G401.6 (cell line): ENCODE data around the gene NT5C3B.
"Not testable (repeated sequence)": the region's sequence is repeated elsewhere in the genome, so short reads cannot be mapped to it uniquely, and the experiment has no call there.

ENCODE experiments used
- FAIRE-seq: peaks from 2 replicates; lab custom pipeline; 2012; peaks lifted over from hg19 to GRCh38; lab: Jason Lieb, UNC

Gene NT5C3B

DNA sequence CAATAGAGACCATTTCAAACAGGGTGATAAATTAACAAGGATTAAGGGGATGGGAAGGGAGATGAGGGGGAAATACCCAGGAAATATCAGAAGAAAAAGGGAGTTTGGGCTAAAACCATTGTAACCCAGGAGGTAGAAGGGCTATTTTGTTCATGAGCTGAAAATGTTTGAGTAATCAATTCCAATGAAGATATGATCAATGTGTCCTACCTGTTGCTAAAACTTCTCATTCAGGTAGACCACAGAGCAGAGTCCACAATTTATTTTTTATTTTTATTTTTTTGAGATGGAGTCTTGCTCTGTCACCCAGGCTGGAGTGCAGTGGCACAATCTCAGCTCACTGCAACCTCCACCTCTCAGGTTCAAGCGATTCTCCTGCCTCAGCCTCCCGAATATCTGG is 3.4 kb upstream of the NT5C3B start:
- FAIRE-seq = not testable (repeated sequence)

DNA sequence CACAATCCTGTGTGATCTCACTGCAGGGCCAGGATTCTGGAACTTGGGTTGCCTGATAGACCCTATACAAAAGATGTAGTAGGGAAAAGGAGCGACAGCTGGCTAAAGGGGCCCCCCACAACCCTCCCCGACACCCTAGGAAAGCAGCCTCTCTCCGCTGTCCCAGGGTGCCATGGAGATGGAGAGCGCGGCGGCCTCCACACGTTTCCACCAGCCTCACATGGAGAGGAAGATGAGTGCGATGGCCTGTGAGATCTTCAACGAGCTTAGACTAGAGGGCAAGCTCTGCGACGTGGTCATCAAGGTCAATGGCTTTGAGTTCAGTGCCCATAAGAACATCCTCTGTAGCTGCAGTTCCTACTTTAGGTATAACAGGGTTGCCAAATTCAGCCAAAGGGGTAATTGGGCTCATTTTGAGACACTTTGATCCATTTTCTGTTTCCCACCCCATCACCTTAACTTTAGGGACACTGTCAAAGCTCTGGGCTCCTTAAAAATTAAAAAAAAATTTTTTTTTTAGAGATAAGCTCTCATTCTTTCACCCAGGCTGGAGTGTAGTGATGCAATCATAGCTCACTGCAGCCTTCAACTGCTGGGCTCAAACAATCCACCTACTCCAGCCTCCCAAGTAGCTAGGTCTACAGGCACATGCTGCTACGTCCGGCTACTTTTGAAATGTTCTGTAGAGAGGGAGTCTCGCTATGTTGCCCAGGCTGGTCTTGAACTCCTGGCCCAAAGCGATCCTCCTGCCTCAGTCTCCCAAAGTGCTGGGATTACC is 1.9 kb upstream of the NT5C3B start, which contains the start of gene KLHL10:
Gene KLHL10, plus strand, starts transcription at position 65 of the 778 bp plus-strand sequence. Its CDS starts 108 bp downstream, at position 173.
- FAIRE-seq = no peak

DNA sequence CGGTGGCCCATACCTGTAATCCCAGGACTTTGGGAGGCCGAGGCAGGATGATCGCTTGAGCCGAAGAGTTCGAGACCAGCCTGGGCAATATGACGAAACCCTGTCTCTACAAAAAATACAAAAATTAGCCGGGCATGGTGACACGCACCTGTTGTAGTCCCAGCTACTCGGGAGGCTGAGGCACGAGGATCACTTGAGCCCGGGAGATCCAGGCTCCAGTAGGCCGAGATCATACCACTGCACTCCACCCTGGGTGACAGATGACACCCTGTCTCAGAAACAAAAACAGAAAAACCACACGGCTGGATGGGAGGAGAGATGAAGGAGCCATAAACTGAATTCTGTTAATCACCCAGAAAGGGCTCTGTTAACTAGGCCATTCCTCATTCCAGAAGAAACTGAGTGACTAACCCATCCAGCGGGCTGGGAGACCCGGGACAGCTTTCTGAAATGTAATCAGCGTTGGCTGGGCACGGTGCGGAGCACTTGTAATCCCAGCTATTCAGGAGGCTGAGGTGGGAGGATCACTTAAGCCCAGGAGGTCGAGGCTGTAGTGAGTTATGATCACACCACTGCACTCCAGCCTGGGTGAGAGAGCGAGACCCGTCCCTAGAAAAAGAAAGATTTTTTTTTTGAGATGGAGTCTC is 641 bp upstream of the NT5C3B start:
- no peak for FAIRE-seq

DNA sequence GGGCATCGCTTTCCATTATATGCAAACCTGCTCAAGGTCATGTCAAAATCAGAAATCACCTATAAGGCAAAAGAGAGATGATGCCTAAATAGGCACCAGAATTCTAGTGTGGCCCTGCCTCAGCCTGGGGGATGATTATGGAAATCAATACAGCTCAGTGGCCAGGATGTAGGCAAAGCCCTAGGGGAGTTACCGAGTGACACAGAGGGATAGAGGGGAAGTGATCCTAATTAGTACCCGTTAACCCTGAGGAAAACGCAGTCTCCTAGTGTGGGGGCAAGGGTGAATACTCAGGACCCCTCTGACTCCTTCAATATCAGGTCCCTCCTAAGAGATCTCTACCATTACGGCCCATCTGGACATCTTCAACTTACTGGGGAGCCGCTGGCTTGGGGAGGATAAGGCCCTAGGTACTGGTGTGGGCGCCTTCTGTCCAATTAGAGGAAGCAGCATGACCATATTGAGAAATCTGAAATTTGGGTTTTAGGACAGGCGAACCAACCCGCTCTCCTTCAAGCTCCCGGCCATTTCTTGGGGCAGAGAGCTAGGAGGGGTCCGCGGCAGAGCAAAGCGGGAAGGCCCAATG is 725 bp downstream of the NT5C3B start:
- no peak for FAIRE-seq

DNA sequence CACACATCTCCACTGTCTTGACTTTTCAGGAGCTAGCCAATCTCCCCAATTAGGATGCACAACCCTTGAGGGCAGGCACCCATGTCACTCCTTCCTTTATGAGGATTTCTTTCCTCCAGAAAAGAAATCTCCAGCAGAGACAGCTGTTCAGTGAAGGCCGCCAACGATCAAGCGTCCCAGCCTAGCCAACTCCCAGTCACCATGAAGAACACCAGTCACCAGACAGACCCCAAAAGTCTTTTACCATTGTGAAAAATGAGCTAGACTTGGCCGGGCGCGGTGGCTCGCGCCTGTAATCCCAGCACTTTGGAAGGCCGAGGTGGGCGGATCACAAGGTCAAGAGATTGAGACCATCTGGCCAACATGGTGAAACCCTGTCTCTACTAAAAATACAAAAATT is 6.1 kb downstream of the NT5C3B start:
- not testable (repeated sequence) for FAIRE-seq

DNA sequence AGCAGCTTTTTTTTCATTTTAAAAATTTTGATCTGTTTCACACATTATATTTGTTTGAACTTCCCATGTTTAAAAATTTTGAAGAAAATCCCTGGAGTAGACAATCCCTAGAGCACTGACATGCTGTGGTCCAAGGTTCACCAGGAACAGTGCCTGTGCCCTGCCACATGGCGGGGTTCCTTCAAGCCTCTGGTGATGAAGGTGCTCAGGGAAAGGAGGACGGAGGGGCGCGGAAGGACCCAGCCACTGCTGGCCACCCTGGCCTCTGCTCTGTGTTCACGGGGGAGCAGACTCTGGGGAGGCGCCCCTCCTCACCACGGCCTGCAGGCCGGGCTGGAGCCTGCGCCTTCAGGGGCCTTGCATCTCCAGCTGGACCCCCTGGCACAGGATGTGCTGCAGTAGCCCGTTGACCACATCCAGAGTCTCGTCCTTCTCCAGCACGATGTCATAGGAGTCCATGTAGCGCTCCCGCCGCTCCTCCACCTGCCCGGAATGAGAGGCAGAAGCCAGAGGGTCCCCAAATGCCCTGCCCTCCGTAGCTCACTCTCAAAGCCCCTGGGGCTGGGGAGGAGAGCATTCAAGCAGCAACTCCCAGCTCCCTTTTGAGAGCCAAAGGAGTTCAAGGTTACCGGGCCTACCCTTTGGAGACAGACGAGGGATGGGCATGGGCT is 10.7 kb downstream of the NT5C3B start:
- no peak for FAIRE-seq

DNA sequence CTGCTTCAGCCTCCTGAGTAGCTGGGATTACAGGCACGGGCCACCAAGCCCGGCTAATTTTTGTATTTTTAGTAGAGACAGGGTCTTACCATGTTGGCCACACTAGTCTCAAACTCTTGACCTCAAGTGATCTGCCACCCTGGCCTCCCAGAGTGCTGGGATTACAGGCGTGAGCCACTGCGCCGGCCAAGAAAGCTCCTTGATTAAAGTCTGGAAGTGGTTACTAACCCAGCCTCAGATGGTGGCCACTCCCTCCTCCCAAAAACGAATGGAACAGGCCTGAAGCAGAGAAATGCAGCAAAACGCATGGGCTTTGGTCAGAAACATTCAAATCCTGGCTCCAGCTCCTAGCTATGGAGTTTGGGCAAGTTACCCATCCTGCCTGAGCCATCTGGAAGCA is 11.9 kb downstream of the NT5C3B start:
- no peak for FAIRE-seq

DNA sequence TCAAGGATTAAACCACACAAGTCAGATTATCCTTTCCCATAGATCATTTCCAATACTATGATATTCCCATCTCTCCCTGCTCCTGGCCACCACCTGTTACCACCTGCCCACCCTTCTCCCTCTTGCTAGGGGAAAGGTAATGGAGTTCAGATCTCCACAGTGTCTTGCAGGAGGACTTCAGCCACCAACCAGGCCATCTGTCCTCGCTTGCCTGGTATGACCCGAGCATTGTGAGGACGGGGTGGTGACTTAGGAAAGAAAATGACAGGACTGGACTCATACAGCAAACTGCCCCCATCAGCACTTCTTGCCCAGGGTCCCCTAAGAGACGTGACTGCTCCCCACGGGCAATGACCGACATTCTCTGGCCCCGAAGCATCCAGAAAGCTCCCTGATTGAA is 12.5 kb downstream of the NT5C3B start:
- no peak for FAIRE-seq

DNA sequence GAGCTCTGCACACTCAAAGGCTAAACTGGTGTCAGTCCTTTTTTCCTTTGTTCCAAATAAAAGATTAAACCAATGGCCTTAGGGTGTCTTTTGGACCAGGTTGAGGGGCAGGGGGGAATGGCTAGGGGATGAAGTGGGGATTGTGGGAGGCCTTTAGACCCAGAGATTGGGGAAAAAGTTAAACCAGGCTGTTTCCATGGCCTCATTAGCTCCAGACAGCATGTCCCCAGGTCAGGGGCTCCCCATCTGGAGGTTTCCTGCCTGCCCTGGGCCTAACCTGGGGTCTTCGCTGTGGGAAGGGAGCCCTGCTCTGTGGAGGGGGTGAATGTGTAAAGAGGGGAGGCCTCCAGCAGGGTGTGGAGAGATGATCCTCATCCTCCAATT is 12.9 kb downstream of the NT5C3B start:
- no peak for FAIRE-seq

DNA sequence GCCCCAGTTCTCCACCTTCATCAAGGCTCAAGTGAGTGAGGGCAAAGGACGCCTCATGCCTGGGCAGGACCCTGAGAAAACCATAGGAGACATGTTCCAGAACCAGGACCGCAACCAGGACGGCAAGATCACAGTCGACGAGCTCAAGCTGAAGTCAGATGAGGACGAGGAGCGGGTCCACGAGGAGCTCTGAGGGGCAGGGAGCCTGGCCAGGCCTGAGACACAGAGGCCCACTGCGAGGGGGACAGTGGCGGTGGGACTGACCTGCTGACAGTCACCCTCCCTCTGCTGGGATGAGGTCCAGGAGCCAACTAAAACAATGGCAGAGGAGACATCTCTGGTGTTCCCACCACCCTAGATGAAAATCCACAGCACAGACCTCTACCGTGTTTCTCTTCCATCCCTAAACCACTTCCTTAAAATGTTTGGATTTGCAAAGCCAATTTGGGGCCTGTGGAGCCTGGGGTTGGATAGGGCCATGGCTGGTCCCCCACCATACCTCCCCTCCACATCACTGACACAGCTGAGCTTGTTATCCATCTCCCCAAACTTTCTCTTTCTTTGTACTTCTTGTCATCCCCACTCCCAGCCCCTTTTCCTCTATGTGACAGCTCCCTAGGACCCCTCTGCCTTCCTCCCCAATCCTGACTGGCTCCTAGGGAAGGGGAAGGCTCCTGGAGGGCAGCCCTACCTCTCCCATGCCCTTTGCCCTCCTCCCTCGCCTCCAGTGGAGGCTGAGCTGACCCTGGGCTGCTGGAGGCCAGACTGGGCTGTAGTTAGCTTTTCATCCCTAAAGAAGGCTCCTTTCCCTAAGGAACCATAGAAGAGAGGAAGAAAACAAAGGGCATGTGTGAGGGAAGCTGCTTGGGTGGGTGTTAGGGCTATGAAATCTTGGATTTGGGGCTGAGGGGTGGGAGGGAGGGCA is 13.6 kb downstream of the NT5C3B start:
- no peak for FAIRE-seq

DNA sequence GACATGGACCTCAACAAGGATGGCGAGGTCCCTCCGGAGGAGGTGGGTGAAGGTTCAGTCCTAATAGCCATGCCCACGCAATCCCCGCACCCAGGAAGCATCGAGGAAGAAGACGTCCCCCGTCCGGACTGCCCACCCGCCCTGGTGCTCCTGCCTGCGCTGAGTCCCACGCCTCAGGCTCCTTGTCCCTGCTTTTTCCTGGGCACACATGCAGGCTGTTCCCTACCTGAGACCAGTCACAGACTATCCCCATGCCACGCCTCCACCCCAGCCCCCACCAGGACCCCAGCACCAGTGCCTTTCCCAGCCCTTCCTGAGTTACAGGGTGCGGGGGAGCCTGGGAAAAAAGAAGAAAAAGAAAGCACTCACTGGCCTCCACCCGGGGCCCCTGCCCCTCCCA is 14.3 kb downstream of the NT5C3B start:
- FAIRE-seq = no peak

DNA sequence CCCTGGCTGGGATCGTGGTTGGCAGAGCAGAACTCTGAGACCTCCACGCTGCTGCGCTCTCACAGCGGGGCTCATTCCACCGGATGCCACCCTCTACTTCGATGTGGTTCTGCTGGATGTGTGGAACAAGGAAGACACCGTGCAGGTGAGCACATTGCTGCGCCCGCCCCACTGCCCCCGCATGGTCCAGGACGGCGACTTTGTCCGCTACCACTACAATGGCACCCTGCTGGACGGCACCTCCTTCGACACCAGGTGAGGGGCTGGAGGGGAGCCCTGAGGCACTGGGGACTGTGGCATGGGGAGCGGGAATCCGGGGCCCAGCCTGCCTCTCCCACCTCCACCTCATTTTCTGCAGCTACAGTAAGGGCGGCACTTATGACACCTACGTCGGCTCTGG is 18.0 kb downstream of the NT5C3B start:
- no peak for FAIRE-seq

DNA sequence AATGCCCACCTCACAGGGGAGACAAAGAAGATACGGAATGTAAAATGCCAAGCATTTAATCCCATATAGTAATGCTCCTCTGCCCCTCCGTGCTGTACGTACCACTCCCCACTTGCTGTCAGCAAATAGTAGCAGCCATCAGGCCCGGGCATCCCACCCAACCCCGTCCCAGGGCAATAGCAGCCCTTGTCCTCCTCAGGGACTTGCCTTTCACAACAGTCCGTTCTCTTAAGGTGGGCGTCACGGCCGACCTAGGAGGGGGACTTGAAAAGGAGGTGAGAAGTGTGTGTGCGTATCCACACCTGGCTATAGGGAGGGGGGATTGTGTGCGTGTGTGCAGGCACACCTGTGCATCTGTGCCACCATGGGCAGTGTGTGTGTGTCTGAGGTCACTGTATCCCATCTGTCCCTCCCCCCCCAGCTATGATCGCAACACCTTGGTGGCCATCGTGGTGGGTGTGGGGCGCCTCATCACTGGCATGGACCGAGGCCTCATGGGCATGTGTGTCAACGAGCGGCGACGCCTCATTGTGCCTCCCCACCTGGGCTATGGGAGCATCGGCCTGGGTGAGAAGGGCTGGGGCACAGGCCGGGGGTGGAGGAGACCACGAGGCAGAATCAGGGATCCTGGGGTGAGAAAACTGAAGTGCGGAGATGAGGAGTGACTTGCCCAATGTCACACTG is 19.3 kb downstream of the NT5C3B start:
- FAIRE-seq = no peak

DNA sequence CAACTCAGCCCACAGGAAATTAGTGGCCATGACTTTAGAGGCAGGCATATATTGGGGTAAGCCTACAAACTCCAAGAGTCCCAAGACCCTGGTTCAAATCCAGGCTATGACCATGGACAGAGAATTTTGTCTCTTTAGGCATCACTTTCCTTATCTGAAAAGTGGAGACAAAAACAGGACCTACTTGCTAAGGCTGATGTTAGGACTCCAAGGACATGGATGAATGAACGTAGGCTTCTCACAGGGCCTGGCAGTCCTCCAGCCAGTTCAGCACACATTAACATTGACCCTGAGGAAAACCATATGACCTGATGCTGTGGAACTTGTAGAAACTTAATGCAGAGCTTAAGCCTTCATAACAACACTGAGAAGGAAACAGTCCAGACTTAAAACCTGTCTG is 21.8 kb downstream of the NT5C3B start:
- FAIRE-seq = no peak

DNA sequence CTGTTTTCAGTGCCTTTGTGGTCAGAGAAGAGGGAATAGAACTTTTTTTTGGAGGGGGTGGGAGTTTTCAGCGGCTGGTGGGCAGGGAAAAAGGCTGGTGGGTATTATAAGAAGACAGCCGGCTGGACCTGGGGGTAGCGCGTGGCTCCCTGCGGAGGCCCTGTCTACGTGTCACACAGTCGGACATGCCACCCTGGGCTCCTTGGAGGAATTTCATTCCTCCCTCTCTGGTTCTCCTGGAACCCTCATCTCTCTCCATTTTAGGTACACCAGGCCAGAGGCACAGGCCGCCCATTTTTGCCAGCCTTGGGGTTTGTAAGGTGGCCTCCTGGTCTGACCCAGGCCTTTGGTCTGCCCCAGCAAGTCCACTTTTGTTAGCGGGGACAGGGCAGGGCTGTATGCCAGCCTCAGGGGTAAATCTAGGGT is 22.3 kb downstream of the NT5C3B start:
- no peak for FAIRE-seq

DNA sequence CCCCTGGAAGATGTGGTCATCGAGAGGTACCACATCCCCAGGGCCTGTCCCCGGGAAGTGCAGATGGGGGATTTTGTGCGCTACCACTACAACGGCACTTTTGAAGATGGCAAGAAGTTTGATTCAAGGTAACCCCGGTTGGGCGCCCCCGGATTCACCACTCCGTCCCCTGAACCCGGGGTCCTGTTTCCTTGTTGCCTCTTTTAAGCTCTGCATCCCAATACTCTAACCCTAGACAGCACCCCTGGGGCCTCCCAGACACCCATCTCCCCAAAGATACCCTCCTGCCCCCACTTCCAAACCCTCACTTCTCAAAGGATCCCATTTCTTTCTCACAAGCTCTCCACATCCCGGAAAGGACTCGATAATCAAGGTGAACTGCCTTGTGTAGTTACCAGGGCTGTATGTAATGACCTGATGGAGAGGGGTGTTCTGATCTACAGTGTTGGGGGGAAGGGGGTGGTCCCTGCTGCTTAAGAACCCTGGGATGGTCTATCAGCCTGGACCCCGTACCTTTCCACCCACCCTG is 22.8 kb downstream of the NT5C3B start:
- no peak for FAIRE-seq

DNA sequence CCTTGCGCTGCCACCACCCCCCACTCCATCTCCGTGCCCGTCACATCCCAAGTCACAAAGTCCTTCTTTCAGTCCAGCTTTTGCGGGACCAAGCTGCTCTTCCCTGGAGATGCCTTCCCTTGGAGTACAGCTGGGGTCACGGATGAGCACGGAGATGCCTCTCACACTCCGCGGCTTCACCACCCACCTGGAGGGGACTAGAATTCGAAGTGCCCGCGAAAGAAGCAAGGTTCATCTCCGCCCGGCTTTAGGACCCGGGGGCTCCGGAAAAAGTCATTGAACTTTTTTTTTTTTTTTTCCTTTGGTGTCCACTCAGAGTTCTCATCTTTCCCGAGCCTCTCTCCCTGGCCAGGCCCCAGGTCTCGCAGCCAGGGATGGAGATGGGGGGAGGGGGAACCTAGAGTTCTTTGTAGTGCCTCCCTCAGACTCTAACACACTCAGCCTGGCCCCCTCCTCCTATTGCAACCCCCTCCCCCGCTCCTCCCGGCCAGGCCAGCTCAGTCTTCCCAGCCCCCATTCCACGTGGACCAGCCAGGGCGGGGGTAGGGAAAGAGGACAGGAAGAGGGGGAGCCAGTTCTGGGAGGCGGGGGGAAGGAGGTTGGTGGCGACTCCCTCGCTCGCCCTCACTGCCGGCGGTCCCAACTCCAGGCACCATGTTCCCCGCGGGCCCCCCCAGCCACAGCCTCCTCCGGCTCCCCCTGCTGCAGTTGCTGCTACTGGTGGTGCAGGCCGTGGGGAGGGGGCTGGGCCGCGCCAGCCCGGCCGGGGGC is 23.5 kb downstream of the NT5C3B start, which contains the start of gene FKBP10:
Gene FKBP10, plus strand, starts transcription at position 624 of the 771 bp plus-strand sequence. Its CDS starts 31 bp downstream, at position 655.
- FAIRE-seq = peak; percentile 75

DNA sequence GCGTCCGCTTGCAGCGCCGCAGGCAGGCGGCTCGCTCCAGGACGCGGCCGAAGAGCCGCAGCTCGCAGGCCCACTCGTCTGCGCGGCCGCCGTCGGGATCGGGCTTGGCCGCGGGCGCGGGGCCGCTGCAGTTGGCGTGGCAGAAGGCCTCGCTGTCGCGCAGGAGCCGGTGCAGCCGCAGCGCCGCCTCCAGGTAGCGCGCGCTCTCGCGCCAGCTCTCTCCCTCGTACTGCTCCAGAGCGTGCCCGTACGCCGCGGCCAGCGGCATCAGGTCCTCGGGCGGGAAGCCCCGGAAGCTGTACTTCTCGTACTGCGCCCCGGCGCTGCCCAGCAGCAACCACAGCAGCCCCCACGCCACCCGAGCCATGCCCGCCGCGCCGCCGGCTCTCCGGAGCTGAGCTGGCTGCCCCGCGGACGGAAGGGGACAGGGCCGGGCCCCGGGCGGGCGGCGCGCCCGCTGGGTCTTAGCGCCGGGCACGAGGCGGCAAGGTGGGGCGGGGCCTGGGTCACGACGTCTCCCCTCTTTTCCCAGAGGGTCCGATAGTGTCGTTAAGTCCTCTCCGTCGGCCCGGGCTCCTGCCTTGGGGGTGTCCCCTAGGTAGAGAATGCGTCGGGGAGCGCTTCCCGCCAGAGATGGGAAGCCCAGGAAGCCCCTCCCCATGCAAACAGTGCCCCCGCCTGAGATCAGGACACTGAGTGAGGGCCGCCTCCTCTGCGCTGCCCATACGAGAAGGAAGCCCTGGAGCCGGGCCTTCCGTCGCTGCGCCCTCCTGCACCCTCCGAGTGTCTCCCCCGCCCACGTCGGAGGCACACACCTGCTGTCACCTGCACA is 24.3 kb downstream of the NT5C3B start, which contains the start of gene P3H4:
Gene P3H4, minus strand, starts transcription at position 401 of the 832 bp plus-strand sequence. Its CDS starts 34 bp downstream, at position 367.
- FAIRE-seq = no peak
